Stimulated activated CD4-positive, alpha-beta T cell treated with anti-CD3 and anti-CD28 coated beads, Interleukin-1b, Interleukin-23, amount 100 ng/mL, for 24 hours (primary cell): Measurements from ENCODE around the gene SNX9.
A peak's percentile ranks its signal among the peaks of the same experiment; 100 is the strongest.
"Not testable (repeated sequence)": the region's sequence is repeated elsewhere in the genome, so short reads cannot be mapped to it uniquely, and the experiment has no call there.

Source experiments
- DNase-seq, 4 experiments: peaks; one replicate each; pipeline ENCODE4 v3.0.0-alpha.2; 2020; ENCODE audit warnings: low read depth in 4 of 4, low spot score in 1 of 4

Gene SNX9

DNA sequence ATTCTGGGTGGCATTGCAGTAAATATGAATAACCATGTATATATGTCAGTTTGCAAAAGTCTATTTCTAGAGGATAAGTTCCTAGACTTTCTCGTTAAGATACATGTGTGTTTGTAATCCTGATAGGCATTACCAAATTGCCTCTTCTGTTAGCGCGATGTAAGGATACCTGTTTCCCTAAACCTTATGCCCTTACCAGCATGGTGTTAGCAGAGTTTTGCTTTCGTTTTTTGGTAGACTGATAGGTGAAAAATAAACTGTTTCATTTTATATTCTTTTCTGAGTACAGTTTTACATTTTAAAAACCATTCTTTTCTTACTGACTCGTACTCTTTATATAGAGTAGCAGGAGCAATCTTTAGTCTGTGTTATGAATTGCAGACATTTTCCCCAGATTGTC, 32.3 kb downstream of the SNX9 start:
- DNase-seq: no peak

DNA sequence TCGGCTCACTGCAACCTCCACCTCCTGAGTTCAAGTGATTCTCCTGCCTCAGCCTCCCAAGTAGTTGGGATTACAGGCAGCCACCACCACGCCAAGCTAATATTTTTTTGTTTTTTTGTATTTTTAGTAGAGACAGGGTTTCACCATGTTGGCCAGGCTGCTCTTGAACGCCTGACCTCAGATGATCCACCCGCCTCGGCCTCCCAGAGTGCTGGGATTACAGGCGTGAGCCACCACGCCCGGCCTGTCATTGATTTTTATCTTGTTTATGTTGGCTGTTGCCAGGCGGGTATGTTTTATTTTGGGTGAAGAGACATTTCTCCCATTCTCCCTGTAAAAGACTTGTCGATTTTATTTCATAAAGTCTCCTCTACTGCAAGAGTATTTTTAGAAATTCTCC, 32.8 kb downstream of the SNX9 start:
- DNase-seq: not testable (repeated sequence)

DNA sequence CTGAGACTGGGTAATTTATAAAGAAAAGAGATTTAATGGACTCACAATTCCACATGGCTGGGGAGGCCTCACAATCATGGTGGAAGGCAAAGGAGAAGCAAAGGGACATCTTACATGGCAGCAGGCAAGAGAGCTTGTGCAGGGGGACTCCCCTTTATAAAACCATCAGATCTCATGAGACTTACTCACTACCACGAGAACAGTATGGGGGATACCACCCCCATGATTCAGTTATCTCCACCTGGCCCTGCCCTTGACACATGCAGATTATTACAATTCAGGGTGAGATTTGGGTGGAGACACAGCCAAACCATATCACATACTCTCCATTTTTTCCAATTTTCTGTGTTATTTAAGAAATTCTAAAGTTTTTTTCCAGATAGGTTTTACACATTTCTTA, 35.6 kb downstream of the SNX9 start:
- DNase-seq: not testable (repeated sequence)

DNA sequence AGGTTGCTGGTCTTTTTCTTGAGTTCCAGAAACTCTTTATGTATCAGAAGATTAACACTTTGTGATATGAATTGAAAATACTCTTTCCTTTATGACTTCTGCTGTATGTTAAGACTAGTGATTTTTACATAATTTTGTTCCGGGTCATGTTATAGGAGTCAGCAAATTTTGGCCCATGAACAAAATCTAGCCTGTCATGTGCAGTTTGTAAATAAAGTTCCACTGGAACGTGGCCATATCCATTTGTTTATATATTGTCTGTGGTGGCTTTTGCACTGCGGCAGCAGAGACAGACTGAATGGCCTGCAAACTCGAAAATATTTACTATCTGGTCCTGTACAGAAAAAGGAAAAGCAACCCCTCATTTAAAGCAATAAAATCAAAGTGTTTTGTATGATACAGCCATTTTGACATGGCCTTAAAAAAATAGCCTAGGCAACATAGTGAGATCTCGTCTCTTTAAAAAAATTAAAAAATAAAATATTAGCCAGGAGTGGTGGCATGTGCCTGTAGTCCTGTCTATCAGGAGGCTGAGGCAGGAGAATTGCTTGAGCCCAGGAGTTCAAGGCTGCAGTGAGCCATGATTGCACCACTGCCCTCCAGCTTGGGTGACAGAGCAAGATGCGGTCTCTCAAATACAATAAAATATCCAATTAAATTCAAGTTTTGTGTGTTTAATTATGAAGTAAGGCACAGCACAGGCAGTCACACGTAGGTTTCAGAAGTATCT, 36.9 kb downstream of the SNX9 start:
- DNase-seq: no peak

DNA sequence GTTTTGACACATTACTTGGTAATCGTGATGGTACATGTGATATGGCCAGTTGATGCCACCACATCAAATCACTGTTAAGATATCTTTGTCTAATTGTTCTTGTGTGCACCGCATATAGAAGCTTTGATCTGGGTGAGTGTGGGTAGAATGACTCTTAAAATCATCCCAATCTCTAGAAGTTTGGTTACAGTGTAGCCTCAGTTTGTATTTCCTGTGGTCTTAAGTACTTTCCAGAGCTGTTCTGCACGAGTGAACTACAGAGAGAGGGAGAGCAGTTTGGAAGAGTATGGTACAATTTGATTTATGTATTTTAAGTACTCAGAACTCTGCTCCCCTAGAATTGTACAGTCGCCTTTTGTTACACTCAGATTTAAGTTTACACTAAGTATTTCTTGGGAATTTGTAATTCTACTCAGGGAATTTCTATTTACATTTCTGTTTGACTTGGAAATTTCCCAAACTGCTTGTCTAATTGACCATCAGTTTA, 37.5 kb downstream of the SNX9 start:
- DNase-seq: no peak

DNA sequence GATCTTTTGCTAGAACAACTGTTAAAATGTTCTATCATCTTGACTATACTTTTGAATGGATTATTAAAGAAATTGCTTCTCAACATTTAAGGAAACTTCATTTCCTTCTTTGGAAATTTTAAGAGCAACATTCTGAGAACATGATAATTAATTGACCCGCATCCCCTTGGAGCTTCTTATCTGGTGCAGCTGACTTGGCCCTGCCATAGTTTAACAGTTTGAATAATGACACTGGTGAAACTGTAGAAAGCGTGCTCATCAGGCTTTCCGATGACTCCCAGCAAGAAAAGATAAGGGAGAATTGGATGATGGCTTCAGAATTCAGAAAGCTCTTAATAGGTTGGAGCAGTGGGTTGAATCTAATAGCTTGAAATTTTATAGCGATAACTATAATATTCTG, 38.1 kb downstream of the SNX9 start:
- no peak for DNase-seq

DNA sequence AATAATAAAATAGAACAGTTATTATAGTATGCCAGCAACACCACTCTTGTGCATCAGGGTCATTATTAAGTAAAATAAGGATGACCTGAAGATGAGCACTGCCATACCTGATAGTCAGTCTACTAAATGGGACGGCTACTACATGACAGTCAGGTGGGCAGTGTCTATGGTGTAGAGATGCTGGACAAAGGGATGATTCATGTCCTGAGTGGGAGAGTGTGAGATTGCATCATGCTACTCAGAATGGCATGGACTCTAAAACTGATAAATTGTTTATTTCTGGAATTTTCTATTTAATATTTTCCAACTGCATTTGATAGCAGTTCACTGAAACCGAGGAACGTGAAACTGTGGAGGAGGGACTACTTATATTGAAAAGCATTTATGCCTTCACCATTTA, 38.8 kb downstream of the SNX9 start:
- DNase-seq: no peak

DNA sequence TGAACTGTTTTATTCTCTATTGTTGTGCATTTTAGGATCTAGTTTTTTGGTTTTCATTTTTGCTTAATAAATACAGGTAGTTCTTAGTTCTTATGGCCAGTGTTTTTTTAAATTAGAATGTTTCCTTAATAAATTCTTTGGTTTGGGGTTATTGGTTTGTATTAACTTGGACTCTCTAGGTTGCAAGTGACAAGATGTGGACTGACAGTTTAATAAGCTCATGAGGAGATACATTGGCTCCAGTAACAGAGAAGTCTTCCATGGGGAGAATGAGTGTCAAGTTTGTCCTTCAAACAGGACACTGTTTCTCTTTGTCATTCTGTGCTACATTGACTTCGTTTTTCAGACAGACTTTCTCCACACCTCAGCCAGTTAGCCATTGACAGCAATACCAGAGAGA, 39.7 kb downstream of the SNX9 start:
- no peak for DNase-seq

DNA sequence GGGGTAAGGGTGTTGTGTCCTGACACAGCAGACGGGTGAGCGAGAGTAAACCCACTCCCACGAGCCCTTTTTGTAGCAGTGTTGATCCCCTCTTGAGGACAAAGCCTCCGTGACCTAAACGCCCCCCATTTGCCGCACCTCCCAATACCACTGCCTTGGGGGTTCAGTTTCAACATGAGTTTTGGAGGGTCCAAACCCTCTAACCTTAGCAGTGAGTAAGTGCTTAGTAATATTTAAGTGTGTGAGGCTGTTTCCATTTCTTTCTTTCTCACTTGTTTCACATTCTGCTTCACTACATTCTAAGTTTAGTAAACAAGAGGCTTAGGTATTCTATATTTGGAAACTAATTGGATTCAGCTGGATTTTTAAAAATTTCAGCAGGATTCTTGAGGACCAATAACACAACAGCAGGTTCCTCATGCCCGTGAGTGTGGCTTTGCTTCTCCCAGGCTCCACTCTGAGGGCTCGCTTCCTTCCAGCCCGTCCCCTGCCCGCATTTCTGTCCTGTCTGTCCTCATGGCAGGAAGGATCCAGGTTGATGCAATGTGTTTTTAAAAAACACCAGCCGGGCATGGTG, 41.2 kb downstream of the SNX9 start:
- DNase-seq: no peak

DNA sequence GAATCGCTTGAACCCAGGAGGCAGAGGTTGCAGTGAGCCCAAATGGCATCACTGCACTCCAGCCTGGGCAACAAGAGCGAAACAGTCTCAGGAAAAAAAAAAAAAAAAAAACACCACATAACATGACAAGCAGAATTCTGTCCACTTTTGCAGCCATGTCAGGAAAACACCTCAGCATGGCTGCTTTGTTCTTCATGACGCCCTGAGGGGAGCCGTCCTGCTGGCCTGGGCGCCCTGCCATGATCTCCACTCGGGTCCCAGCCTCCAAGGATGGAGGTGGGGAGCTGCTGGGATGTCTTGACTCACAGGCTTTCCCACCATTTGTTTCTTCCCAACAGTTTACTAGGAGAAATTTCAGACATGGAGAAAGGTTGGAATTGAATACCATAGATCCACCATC, 42.2 kb downstream of the SNX9 start:
- DNase-seq: no peak

DNA sequence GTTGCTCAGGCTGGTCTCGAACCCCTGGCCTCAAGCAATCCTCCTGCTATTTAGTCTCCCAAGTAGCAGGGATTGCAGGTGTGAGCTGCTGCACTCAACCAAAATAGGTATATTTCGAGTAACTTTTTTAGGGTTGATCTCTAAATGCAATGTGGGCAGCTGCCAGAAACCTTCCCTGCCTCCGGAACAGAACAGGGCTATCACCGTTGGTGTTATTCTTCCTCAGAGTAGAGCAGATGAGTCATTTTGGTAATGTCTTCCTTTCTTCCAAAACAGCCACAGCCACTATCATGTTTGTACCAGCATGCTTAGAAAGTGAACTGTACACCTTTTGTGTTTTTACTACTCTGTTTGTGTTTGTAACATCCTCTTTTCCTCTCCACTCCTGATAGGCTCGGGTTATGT, 44.1 kb downstream of the SNX9 start:
- DNase-seq: no peak

DNA sequence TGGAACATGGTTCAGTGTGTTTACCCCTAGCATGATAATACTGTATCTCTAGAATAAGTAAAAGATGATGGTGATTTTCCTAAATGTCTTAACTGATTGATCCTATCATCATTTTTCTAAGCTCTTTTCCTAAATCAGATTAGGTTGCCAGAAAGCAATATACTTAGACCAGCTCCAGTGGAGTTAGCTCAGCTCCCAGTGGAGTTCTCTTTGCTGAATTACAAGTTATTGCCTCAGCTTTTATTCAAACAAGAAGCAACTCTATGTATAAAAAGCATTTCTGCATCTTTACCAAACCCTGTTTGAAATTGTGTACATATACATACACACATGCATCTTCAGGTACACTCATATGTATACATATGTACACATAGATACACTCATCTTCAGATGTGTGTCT, 44.9 kb downstream of the SNX9 start:
- no peak for DNase-seq

DNA sequence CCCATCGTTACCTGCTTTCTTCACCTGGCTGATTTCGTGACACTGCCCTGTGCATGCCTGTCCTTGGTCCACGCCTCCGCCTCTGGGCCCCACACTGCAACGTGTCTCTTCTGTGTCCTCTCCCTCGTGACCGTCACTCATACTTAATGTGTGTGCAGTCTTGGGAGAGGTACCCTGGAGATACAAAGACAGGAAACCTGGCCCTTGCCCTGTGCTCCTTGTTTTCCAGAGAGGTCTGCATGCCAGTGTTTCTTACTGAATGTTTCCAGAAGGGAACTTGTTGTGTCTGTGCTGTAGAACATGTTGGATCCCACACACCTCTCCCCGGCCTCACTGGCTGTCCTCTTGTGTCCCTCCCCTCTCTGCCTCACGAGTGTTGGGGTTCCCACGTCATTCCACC, 45.8 kb downstream of the SNX9 start:
- no peak for DNase-seq

DNA sequence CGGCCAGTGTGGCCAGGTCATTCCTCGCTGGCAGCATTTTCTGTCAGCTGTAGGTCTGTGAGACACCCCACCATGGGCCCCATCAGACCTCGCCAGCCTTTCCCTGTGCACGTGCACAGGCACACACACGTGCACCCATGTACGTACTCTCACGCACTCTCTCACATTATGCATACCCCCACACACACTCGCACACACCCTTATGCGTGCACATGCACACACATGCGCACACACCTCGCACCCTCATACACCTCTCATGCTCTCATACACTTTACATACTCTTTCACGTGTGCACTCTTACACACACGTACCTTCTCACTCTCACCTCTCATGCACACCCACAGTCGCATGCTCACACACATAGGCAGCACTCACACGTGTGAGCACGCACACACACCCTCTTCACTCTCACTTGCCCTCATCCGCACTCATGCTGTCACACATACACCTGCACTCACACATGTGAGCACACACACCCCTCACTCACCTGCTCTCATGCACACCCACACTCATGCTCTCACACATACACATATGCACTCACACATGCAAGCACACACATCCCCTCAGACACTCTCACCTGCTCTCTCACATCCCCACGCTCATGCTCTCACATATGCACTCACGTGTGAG, 46.7 kb downstream of the SNX9 start:
- DNase-seq: no peak

DNA sequence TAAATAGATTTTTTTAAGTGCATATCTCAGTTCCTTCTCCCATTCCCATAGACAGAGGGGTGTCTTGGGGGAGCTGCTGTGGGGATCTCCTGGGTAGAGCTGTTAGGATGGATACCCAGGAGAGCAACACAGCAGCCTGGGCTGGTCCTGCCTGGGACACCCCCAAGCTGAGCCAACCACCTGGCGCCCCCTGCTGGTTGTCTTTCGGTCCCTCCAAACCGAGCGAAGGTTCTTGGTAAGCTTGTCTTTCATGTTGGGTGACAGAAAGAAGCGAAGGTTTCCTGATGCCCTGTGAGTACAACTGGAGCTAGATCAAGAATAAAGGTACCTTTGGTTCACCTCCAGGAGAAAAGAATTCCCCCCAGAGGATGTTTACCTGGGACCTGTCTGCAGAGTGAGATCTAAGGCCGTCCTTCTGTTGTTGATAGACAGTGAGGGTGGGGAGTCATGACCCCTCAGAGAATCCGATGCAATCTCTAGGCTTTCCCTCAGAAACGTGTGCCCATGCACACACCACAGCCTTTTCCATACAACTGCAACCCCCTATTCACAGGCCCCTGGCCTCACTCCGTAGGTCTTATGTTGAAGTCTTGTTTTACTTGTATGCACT, 50.8 kb downstream of the SNX9 start:
- peak; percentile 74 to 81 (median 80) for DNase-seq

DNA sequence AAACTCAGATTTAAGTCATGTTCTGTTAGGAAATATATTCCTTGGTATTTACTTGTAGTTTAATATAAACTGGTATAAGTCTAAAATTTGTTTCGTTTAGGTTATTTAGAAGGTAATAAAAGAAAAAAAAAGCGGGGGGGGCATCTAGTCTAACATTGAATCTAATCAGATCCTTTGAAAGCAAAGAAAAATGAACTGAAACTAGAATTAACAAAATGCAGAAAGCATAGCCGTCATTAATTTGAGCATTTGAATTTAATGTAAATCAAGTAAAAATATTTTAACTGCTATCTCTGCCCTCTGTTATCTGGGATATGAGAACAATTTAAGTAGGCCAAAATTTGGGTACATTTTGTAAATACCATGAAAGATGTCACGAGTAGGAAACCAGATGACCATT, 54.1 kb downstream of the SNX9 start:
- DNase-seq: no peak

DNA sequence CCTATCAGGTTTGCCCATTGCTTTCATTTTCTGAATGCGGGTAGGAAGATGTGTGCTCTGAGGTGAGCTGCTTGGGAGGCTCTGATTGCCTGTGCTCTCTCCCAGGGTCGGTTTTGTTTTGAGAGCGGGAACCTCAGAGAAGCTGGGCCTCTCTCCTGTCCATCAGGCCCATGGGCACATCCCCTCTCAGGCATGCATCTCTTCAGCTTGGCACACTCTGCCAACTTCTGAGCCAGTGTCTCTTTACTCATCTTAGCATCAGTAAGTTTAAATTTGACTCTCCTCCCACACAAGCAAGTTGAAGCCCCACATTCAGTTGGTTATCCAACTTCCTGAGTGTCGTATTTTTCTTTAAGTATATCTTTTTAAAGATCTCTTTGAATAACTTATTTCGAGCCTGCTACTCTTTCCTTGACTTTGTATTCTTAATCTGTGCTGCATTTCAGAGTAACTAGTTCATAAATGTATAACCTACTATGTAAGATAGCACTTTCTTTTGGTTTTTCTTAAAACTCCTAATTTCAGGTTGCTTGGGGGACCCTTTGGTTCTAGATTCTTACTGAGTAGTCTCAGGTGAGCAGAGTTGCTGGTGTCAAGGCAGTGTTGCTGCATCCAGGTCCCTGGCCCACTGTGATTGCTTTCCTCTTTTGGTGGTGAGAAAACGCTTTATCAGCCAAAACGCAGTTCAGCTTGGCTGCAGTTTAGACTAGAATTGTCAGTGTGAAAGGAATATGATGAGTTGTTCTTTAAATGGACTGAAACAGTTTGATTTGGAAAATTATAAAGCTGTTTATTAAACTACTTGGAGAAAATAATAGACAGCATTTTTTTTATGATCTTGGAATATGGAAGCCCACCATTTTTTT, 54.8 kb downstream of the SNX9 start:
- no peak for DNase-seq

DNA sequence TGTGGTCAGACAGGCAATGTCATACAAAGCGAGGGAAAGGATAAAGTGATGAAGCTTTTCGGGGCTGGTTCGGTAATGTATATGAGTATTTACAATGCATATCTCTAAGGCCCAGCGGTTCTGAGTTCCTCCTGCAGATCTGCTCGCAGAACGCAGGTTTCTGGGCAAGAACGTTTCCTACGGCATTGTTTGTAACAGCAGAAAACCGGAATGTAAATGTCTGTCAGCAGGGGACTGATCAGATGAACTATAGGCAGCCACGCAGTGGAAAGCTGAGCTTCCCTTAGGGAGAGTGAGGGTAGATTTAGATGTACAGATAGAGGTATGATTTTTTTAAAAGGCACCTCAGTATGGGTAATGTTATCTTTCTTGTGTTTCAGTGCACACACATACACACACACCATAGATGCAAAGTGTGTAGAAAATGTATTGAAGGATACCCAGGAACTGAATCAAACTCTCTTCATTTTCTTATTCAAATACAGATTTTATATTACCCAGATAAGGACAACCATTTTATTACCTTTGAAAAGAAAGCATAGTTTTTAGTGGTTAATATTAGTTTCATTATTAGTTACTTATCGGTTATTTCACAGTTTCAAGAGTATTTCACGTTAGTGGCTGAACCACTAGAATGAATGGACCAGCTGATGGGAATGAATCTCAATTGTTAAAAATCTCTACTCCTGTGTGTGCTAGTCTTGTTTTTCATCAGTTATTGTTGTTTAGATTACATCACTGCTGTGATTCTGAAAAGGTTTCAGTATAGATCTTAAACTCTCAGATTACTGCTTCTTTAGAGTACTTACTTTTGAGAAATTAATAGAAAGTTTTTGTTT, 56.2 kb downstream of the SNX9 start:
- no peak for DNase-seq

DNA sequence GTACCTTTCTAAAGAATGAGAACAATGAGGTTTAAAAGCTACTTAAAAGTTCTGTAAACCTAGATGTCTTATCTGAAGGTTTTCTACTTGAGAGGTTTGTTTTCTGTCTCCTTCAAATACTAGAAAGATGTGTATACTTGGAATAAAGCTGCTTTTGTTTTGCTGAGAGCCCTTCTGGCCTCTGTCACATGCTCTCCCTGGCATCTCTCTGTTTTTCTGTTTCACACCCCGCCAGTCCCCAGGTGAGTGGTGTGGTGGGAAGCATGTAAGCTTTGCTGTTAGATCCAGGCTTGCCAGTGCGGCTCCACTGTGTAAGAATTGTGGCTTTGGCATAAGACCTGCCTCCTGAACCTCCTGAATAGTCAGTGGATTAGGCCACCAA, 56.8 kb downstream of the SNX9 start:
- DNase-seq: no peak

DNA sequence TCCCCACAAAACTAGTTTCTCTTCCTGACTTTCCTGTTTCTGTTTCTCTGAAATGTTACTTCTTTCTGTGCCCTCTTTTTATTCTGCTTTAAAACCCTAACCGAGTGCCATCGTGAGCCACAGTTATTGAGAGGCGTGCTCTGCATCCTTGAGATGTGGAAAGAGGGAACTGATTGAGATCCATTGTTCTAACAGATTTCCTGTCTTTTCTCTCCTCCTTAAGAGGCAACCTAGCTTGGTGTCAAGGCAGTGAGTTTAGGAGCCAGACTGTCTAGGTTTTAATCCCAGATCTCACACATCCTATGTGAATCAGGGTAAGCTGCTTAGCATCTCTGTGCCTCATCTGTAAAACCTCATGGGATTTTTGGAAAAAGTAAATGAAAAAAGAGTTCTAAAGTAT, 57.5 kb downstream of the SNX9 start:
- no peak for DNase-seq
